ENCODE measurements around the gene LAMA5.
A peak's percentile ranks its signal among the peaks of the same experiment; 100 is the strongest.

Gene LAMA5

GRCh38 chr20:62269378-62269777 is 97.7 kb downstream of the LAMA5 start:
- no peaks in the 10 kb centered on the region for H3K9me3 Mint-ChIP-seq
- H3K36me3 Mint-ChIP-seq, result peaks cover 39% of the 10 kb centered on the region
- ATAC-seq, result no peak
- no peak for DNase-seq (ENCODE audit: low spot score in 2 of 2)
- no peaks in the 10 kb centered on the region for H3K4me1 Mint-ChIP-seq
- peak overlapping the region; percentile 52 for H3K27ac Mint-ChIP-seq
- no peak overlapping the region for H3K4me3 Mint-ChIP-seq

GRCh38 chr20:62268228-62268900 is 98.7 kb downstream of the LAMA5 start:
- DNase-seq (ENCODE audit: low spot score in 2 of 2), result no peak
- no peak for ATAC-seq
- peaks cover 46% of the 10 kb centered on the region for H3K36me3 Mint-ChIP-seq
- no peak overlapping the region for H3K4me3 Mint-ChIP-seq
- H3K9me3 Mint-ChIP-seq, result no peaks in the 10 kb centered on the region
- no peak overlapping the region for H3K27ac Mint-ChIP-seq
- H3K4me1 Mint-ChIP-seq, result no peaks in the 10 kb centered on the region

GRCh38 chr20:62267543-62267942 is 99.6 kb downstream of the LAMA5 start:
- Mint-ChIP-seq H3K9me3 (no peaks in the 10 kb centered on the region), H3K27ac (no peak overlapping the region), H3K36me3 (peaks cover 42% of the 10 kb centered on the region), H3K4me1 (no peaks in the 10 kb centered on the region), H3K4me3 (no peak overlapping the region)
- ATAC-seq, result no peak
- DNase-seq (ENCODE audit: low spot score in 2 of 2), result no peak

GRCh38 chr20:62266851-62267250 is 100.3 kb downstream of the LAMA5 start:
- no peak for ATAC-seq
- Mint-ChIP-seq H3K36me3 (peaks cover 42% of the 10 kb centered on the region), H3K4me3 (no peak overlapping the region)

GRCh38 chr20:62266340-62266739 is 100.8 kb downstream of the LAMA5 start:
- Mint-ChIP-seq H3K9me3 (no peaks in the 10 kb centered on the region), H3K4me1 (no peaks in the 10 kb centered on the region), H3K36me3 (peaks cover 46% of the 10 kb centered on the region), H3K27ac (no peak overlapping the region), H3K4me3 (no peak overlapping the region)
- ATAC-seq (no peak), DNase-seq (ENCODE audit: low spot score in 2 of 2) (no peak)

More at GRCh38 chr20:62266851-62267250, 100.3 kb downstream of the LAMA5 start:
- no peaks in the 10 kb centered on the region for H3K9me3 Mint-ChIP-seq
- no peaks in the 10 kb centered on the region for H3K4me1 Mint-ChIP-seq
- DNase-seq (ENCODE audit: low spot score in 2 of 2), result no peak
- no peak overlapping the region for H3K27ac Mint-ChIP-seq

GRCh38 chr20:62265365-62265764 is 101.7 kb downstream of the LAMA5 start:
- no peak for DNase-seq (ENCODE audit: low spot score in 2 of 2)
- ATAC-seq, result no peak
- Mint-ChIP-seq H3K27ac (no peak overlapping the region), H3K4me1 (no peaks in the 10 kb centered on the region), H3K36me3 (peaks cover 56% of the 10 kb centered on the region), H3K9me3 (no peaks in the 10 kb centered on the region), H3K4me3 (no peak overlapping the region)

GRCh38 chr20:62263396-62263795 is 103.7 kb downstream of the LAMA5 start:
- peaks cover 59% of the 10 kb centered on the region for H3K36me3 Mint-ChIP-seq
- H3K27ac Mint-ChIP-seq, result no peak overlapping the region
- H3K9me3 Mint-ChIP-seq, result no peaks in the 10 kb centered on the region
- no peaks in the 10 kb centered on the region for H3K4me1 Mint-ChIP-seq
- H3K4me3 Mint-ChIP-seq, result no peak overlapping the region
- no peak for ATAC-seq
- no peak for DNase-seq (ENCODE audit: low spot score in 2 of 2)

GRCh38 chr20:62262064-62262463 is 105.0 kb downstream of the LAMA5 start:
- H3K4me3 Mint-ChIP-seq, result no peak overlapping the region
- peaks cover 64% of the 10 kb centered on the region for H3K36me3 Mint-ChIP-seq
- no peak for DNase-seq (ENCODE audit: low spot score in 2 of 2)
- H3K4me1 Mint-ChIP-seq, result no peaks in the 10 kb centered on the region
- no peak for ATAC-seq
- no peak overlapping the region for H3K27ac Mint-ChIP-seq
- H3K9me3 Mint-ChIP-seq, result no peaks in the 10 kb centered on the region

GRCh38 chr20:62259294-62259565 is 107.9 kb downstream of the LAMA5 start:
- Mint-ChIP-seq H3K27ac (no peak overlapping the region), H3K36me3 (peaks cover 61% of the 10 kb centered on the region), H3K4me1 (peaks cover 2% of the 10 kb centered on the region), H3K4me3 (no peak overlapping the region), H3K9me3 (no peaks in the 10 kb centered on the region)
- no peak for ATAC-seq
- no peak for DNase-seq (ENCODE audit: low spot score in 2 of 2)

All from stimulated activated effector memory CD8-positive, alpha-beta T cell treated with anti-CD3 and anti-CD28 coated beads, Interleukin-12 subunit alpha, Interleukin-12 subunit beta, amount 100 ng/mL, for 72 hours (primary cell).